Hematopoietic multipotent progenitor cell (in vitro differentiated cells): ENCODE measurements around the gene HSFX2. TPM values are rescaled to one million over a fixed set of nuclear protein-coding genes. Genes with fewer than 3 reads are reported as not detected.
"Not testable (repeated sequence)": the region's sequence is repeated elsewhere in the genome, so short reads cannot be mapped to it uniquely, and the experiment has no call there.

Source experiments
- DNase-seq, 3 donors: peaks; one replicate each; pipeline ENCODE4 v3.0.0-alpha.2; 2011 to 2015; ENCODE audit warnings: low read depth in 2 of 3, low spot score in 2 of 3
- total RNA-seq: library from RNA; depleted of rRNA; stranded (reverse); fragments of >200 nt; gene quantifications from one replicate; pipeline ENCODE4 v1.2.3, GENCODE V29; 2012

The HSFX2 gene
- total RNA-seq, 1 donor = not detected

DNA sequence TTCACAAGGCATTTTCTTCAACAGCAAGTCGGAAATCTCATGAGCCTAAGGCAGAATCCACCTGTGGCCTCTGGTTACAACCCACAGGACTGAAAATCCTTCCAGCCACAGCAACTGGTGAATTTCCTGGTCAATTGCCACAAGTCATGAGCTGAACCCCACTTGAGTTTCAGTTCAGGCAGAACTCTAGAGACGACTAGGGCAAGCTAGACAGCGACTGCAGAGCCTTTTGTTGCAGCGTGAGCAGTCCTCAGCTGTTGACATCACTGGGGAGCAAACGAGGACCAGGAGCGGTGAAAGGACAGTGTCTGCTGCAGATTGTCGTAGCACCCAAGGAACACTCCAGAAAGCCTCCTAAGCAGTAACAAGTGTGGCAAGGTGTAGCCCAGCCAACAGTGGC lies 829 bp upstream of the HSFX2 start:
- not testable (repeated sequence) for DNase-seq

DNA sequence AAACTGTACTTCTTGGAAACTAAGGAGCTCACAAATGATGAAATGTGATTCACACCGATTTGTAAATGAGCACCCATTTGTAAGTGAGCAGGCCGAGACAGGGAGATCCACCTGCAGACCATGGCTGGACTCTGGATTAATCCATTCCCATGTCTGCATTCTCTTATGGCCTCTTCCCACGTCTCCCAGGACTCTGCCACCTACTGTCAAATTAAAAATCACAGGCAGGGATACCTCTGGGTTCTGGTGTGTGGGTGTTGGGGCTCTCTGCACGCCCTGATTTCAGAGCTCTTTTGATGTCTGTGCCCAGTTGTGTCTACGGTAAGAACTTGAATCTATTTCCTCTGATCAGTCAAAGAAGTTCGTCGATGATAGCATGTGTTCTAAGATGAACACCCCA lies 4.1 kb downstream of the HSFX2 start:
- not testable (repeated sequence) for DNase-seq

DNA sequence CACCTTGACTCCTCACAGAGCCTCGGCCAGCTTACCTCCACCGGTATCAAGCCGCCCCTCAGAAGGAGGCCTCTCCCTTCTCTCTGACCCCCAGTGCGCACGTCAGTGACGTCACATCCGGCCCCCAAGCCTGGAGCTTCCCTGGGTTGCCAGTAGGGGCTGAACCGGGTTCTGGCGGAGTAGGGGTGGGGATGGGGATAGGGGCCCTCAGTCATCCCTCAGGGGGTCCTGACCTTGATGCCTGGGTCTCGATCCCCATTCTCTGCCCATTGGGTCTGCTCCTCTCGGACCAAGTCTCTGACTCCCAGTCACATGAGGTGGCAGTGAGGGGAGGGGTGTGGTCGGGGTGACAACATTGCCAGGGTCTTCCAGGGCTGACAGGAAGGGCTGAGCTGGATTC lies 7.8 kb downstream of the HSFX2 start, which contains the start of gene MAGEA9B:
Gene MAGEA9B, minus strand, starts transcription at position 101 of the 400 bp plus-strand sequence. CDS start 4,280 bp downstream, outside the sequence.
- not testable (repeated sequence) for DNase-seq

DNA sequence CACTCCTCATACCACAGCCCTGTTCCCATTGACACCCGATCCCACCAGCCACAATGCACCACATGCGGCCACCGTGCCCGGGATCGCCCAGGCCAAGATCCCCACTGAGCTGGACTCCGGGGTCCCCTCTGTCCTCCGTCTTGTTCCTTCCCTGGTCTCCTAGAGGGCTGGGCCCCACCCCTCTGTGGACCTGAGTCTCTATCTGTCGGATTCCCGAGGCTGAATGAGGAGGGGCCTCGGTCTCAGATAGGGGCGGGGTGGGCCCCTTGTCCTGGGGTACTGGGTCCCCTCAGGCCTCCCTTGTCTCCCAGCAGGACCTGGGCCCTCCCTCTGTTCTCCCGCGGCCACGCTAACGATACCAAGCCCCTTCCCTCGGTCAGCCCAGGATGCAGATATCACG lies 9.5 kb downstream of the HSFX2 start:
- DNase-seq = not testable (repeated sequence)

DNA sequence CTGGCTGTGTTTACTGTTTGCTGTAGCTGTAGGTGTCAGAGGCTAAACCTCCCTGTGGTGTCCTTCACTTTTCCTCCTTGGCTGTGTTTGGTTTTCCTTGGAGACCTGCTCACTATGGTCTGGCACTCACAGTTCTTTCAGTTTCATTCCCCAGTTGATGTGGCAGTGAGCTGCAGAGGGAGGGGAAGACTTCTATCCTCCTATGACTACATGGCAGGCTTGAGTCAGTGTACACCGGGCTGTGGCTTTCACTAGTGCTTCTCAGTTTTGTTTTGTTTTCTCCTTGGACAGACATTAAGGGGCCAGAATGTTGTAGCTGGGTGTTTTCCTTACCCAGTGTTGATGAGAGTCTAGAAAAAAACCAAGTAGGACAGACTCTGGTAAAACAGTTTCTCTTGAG lies 21.7 kb downstream of the HSFX2 start:
- DNase-seq = not testable (repeated sequence)

DNA sequence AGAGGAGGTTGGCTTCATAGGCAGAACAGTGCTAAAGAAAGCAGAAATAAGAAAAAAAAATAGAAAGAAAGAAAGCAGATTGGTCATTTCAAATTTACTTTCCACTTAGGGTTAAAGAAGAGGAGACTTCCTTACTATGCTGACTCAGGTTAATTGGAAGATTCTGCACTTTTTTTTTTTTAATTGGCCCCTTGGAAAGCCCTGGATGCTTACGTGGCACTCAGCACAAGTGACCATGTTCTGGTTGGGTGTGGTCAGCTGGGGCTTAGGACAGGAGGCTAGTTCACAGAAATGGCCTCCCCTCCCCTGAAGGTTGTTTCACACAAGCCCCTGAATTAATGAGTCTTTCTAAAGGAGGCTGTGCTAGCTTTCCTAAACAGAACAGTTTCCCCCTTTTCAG lies 22.4 kb downstream of the HSFX2 start:
- DNase-seq = peak in 1 of 3 donors; percentile 0

DNA sequence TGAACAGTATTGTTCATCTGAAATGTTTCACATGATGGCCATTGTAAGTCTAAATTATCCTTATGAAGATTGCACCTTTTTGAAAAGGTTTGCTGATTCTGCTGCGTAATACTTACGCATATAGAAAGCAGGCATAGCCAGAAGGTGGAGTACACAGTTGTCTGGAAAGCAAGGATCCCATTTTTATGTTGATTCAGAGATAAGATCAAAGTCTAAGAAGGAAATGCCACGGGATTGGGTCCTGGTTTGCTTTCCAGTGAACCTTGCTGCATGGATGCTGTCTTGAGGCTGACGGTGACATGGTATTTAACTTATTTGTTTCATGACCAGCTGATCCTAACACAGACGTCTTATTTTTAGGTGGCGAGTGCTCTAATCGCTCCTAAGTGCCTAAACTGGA lies 23.3 kb downstream of the HSFX2 start:
- DNase-seq = no peak

DNA sequence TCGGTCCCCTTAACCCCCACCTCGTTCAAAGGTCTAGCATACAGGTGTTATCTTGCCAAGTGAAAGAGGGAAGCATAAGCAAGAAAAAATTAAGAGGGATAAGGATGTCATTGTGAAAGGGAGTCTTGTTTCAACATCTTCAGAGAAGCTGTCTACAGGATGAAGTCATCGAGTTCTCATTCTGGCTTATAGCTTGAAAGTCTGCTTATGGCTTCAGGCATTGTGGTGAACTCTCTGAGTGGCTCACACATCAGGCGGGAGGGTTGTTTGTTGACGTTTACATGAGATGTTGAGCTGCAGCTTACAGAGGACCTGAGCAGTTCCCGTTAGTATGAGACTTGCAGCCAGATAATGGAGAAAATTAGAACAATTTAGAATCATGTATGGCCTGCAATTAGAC lies 24.4 kb downstream of the HSFX2 start:
- no peak for DNase-seq

DNA sequence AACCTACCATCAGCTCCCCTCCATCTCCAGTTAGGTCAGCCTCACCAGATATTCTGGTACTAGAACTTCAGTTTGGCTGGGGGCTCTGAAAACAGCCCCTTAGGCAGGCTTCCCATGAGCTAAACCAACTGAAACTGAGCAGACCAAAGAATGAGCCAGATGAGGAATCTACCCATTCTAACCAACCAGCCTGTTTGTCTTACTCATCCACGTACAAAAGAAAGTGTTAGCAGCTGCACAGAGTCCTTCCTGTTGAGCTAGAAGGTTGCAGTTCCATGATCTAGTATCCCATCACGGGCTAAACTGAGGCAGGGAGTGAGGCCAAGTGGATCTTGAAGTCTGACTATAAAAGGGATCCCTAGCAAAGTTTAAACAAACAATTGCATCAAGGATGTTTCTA lies 25.3 kb downstream of the HSFX2 start:
- no peak for DNase-seq

DNA sequence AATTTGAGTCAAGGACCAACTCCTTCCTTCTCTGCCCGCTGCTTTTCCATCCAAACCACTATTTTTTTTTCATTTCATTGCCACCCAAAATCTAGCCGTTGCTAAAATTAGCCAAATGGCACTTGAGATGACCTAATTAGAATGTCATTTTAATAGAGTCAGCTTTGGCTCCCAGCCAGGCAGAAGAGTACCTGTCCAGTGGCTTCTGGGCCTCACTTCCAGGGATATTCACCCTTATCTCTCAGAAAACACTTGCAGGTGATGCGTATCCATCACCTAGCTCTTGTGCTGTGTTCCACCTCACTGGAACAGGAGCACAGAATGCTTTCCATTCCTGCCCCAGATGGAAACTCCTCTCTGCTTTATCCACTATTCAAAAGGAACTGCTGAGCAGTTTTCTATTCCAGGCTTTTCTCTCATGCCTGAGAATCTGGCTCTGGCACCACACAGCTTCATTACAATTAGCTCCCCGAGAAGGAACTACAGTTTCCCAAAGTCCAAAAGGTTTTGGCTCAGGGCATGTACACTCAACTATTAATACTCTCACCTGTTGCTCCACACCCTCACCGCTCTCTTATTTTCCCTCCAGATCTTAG lies 26.3 kb downstream of the HSFX2 start:
- no peak for DNase-seq

DNA sequence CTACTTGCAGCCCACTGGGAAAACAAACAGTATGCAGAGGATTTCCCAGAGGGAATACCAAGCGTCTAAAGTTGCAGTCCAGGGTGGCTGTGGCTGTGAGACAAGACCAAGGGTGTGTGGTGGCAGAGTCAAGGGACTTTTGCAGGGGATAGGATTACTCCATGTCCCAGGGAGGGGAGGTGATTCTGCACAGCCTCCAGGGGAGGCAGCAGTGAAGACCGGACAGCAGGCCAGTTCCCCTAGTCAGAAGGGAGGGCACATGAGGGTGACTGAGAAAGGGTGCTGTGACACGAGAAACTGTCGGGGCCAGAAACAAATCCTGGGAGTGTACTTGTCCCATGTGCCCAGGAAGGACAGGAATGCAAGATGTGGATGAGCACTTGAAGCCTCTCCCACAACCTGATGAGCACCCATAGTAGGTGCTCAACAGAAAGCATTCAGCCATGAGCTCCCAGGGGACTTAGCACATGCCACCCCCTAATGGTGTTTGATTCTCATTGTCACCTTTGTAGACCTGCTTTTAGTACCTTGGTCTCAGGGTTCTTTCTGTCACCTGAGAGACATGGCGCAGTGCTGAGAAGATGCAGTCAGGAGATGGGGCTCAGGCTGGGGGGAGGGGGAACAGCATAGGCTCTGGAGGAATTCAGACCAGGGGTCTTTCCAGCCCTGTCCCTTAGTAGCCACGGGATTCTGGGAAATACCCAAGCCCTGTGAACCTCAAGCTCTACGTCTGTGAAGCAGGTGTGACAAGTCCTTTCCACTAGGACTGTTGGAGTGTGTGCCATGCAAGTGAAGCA lies 27.3 kb downstream of the HSFX2 start:
- no peak for DNase-seq

DNA sequence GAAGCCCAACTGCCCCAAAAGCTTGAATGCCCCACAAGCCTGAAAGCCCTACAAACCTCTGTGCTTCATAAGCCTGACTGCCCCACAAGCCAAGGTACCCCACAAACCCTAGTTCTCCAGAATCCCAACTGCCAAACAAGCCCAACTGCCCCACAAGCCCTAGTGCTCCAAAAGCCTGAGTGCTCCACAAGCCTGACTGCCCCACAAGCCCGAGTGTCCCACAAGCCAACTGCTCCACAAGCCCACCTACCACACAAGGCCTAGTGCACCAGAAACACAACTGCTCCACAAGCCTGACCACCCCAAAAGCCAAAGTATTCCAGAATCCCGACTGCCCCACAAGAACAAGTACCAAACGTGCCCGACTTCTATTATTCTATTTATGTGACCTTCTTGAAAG lies 31.8 kb downstream of the HSFX2 start:
- no peak for DNase-seq

DNA sequence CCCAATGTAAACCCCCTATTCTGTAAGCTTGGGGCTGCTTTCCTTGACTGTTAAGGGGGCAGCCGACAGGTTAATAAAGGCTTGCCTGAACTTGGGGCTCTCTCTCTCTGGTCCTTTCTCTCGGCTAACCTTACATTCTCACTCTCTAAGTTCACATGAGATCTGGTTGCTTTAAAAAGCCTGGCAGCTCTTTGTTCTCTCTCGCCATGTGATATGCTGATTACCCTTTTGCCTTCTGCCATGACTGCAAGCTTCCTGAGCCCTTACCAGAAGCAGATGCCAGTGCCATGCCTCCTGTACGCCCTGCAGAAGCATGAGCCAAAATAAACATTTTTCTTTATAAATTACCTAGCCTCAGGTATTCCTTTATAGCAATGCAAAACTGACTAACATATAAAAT lies 39.9 kb downstream of the HSFX2 start:
- not testable (repeated sequence) for DNase-seq

DNA sequence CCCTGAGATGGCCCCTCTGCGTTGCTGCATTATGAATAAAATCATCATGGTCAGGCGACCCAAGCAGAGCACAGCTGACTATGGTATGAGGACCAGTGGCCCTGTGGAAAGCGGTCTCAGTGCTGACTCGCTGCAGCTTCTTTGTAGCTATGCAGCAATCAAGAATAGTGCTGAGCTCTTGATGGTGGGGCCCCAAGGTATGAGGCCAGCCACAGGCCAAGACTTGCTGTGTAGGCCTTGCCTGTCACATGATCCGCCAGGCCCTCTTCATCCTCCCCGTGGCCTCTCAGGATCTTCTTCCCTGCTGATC lies 43.2 kb downstream of the HSFX2 start:
- DNase-seq = not testable (repeated sequence)

DNA sequence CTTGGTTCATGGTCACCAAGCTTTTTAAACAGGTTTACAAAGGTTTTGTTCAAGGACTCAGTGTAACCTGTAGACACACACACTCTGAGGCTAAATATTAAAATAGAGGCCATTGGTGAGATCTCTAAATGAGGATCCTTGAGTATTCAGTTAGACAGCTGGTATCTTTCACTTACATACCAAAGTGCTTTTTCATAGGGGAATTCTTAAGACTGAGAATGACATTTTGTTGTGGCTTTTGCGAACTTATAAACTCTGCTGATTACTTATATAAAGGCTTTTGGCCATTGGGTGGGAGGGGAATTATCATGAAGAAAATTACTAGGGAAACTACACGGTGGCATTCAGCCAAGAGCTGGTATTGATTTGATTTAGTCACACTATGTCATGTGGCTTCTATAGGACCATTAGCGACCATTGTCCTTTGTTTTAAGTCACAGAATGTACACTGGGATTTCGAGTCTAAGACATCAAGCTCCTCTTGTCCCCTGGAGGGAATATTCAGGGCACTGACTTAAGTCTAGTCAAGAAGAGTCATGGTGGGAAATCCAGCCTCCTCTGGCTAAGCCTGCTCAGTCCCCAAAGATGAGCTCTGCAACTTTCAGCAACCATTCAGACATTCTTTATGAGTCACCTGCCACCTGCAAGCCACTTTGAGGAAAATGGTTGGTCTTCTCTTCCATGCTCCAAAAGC lies 43.7 kb downstream of the HSFX2 start:
- DNase-seq = not testable (repeated sequence)

DNA sequence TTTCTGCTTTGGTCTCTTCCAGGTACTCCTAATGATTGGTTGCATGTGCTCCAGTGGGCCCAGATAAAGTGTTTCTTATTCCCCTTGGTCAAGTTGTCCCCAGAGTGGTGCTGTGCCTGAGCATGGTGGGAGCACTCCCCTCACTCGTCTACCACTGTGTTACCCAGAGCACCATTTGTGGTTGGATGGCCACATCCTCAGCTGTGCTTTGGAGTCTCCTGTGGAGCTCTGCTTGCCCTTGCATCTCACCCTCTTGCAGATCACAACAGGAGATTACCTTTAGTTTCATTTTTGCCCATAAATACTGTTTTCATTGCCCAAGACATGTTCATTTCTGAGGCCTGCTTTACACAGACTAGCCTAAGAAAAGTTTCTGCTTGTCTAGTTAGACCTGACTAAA lies 44.7 kb downstream of the HSFX2 start:
- DNase-seq = not testable (repeated sequence)

DNA sequence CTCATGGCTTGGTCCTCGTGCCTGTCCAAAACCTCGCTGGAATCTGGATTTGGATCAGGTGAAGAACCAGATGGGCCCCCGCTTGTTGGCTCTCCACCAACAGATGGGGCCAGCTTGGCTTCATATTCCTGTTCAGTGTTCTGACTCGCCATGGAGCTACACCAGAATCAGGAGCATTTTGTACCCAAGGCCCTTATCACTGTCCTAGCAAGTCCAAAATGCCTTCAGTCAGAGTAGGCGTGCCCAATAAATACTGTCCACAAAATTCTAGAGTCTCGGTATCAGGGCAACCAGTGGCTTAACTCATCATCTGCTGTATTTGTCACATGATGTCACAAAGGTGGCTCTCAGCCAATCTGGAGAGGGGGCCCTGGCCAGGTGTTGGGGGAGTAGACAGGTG lies 45.4 kb downstream of the HSFX2 start, which contains the start of gene HSFX3:
Gene HSFX3, minus strand, starts transcription at position 224 of the 400 bp plus-strand sequence. Its CDS starts 72 bp downstream, at position 152.
- DNase-seq = not testable (repeated sequence)

DNA sequence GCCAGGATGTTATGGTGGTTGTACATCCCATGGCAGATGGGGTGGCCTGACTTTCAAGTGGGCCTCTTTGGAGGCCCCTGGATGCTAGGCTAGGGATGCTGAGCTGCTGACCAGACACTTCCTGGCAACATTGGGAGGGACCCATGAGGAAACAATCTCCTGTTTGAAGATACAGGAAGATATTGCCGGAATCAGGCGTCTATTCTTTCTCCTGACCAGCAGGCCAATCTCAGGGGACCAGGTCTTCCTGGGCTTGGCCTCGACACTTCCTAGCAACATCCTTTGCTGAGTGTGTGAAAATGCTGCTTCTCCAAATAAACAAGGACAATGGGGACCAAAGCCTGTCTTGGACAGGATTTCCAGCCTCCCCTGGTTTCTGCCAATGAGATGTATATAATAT lies 47.3 kb downstream of the HSFX2 start:
- not testable (repeated sequence) for DNase-seq

DNA sequence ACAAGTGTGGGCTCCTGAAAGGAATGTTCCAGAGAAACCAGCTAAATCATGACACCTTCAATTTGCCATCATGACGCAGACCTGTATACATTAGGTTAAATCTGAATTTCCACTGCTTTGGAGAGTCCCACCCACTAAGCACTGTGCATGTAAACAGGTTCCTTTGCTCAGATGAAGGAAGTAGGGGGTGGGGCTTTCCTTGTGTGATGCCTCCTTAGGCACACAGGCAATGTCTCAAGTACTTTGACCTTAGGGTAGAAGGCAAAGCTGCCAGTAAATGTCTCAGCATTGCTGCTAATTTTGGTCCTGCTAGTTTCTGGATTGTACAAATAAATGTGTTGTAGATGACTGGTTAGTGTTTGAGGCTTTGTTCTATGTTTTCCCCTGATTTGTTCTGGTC lies 48.2 kb downstream of the HSFX2 start:
- DNase-seq = not testable (repeated sequence)

DNA sequence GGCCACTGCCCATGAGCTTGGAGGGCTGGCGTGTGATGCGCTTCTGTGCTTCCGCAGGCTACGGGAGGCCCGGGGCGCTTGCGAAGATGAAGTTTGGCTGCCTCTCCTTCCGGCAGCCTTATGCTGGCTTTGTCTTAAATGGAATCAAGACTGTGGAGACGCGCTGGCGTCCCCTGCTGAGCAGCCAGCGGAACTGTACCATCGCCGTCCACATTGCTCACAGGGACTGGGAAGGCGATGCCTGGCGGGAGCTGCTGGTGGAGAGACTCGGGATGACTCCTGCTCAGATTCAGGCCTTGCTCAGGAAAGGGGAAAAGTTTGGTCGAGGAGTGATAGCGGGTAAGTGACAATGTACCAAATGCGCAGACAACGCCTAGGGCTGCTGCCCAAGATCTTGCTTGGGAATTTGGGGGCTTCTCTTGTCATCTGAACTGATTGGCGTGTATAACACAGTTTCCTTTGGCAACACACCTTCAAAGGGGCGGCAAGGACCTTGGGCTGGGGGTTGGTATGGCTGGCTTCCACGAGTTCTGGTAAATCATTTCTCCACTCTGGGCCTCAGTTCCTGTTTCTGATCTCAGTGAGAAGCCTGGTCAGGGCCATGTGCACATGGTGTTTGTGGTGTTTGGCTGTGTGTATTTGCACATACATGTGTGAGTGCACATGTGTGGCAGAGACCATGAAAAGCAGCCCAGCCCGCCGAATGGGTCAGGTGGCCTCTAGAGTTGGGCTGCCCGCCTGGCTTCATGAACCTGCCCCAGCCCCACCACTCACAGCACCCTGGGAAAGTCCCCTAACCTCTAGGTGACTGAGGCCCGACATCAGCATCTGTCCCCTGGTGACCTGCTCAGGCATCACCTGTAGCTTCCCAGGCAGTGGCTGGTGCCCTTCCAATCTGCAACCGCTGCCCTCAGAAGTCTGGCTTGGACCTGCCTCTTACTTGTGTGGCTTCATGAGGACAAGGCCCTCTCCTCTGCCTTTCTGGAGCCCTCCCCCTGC lies 49.3 kb downstream of the HSFX2 start:
- not testable (repeated sequence) for DNase-seq
